Measurements from ENCODE around the gene IRAK4. TPM values are rescaled to one million over a fixed set of nuclear protein-coding genes. Genes with fewer than 3 reads are reported as not detected.

IRAK4 gene
- total RNA-seq, 1 donor from 2014 or later: 23.6 TPM

GRCh38 chr12:43827093-43827492 lies 68.3 kb downstream of the IRAK4 start:
- no peak for TF ChIP-seq CTCF (IDR thresholded peaks at IDR 0.05)
- no peak for TF ChIP-seq EZH2phosphoT487 (IDR thresholded peaks at IDR 0.05)
- TF ChIP-seq EZH2 (IDR thresholded peaks at IDR 0.05): no peak
- H2AFZ ChIP-seq (replicated peaks): no peak overlapping the region
- H3K4me2 ChIP-seq: no peak overlapping the region
- no peak for DNase-seq (ENCODE audit: low spot score)
- no peaks in the 10 kb centered on the region for H3K9me3 ChIP-seq (ENCODE audit: low read depth)
- no peak overlapping the region for H3K4me3 ChIP-seq
- Mint-ChIP-seq H3K4me3 (no peak overlapping the region), H3K36me3 (no peaks in the 10 kb centered on the region), H3K27me3 (ENCODE audit: insufficient read depth, low read depth) (no peaks in the 10 kb centered on the region), H3K9me3 (no peaks in the 10 kb centered on the region), H3K4me1 (no peaks in the 10 kb centered on the region), H3K27ac (no peak overlapping the region)
- H3K27ac ChIP-seq: no peak overlapping the region
- H3K36me3 ChIP-seq: no peaks in the 10 kb centered on the region
- no peaks in the 10 kb centered on the region for H3K4me1 ChIP-seq
- H3F3A ChIP-seq (ENCODE audit: low read depth): no peaks in the 10 kb centered on the region
- no peaks in the 10 kb centered on the region for H3K27me3 ChIP-seq
- H3K79me2 ChIP-seq (ENCODE audit: low read depth): no peaks in the 10 kb centered on the region
- no peaks in the 10 kb centered on the region for H4K20me1 ChIP-seq (ENCODE audit: low read depth)
- H3K9ac ChIP-seq: no peak overlapping the region

- H4K20me1 ChIP-seq (ENCODE audit: low read depth): no peaks in the 10 kb centered on the region
- no peak overlapping the region for H3K4me3 Mint-ChIP-seq
- H3K4me1 ChIP-seq: no peaks in the 10 kb centered on the region
- H3K9me3 ChIP-seq (ENCODE audit: low read depth): no peaks in the 10 kb centered on the region
- H3K27ac ChIP-seq: no peak overlapping the region
- H2AFZ ChIP-seq (replicated peaks): no peak overlapping the region
- no peaks in the 10 kb centered on the region for H3K9me3 Mint-ChIP-seq
- no peaks in the 10 kb centered on the region for H3K36me3 Mint-ChIP-seq
- TF ChIP-seq EZH2phosphoT487 (IDR thresholded peaks at IDR 0.05) (no peak), CTCF (IDR thresholded peaks at IDR 0.05) (no peak), EZH2 (IDR thresholded peaks at IDR 0.05) (no peak)
- no peak overlapping the region for H3K4me3 ChIP-seq
- no peak for DNase-seq (ENCODE audit: low spot score)
- H3K79me2 ChIP-seq (ENCODE audit: low read depth): no peaks in the 10 kb centered on the region
- peaks cover 9% of the 10 kb centered on the region for H3K27me3 Mint-ChIP-seq (ENCODE audit: insufficient read depth, low read depth)
- peaks cover 6% of the 10 kb centered on the region for H3F3A ChIP-seq (ENCODE audit: low read depth)
- H3K27me3 ChIP-seq: peaks cover 45% of the 10 kb centered on the region
- H3K27ac Mint-ChIP-seq: no peak overlapping the region
- no peak overlapping the region for H3K4me2 ChIP-seq
- H3K36me3 ChIP-seq: no peaks in the 10 kb centered on the region
- H3K4me1 Mint-ChIP-seq: peaks cover 11% of the 10 kb centered on the region
- no peak overlapping the region for H3K9ac ChIP-seq
These were observed 73.9 kb downstream of the IRAK4 start for GRCh38 chr12:43832463-43833168.

- H4K20me1 ChIP-seq (ENCODE audit: low read depth): no peaks in the 10 kb centered on the region
- H3K27me3 ChIP-seq: peaks cover 56% of the 10 kb centered on the region
- H3K4me1 Mint-ChIP-seq: peaks cover 11% of the 10 kb centered on the region
- peak overlapping the region; percentile 86 for H3K4me3 Mint-ChIP-seq
- peak overlapping the region; percentile 99 for H2AFZ ChIP-seq (replicated peaks)
- H3K9me3 ChIP-seq (ENCODE audit: low read depth): no peaks in the 10 kb centered on the region
- H3K27me3 Mint-ChIP-seq (ENCODE audit: insufficient read depth, low read depth): peaks cover 9% of the 10 kb centered on the region
- H3K27ac Mint-ChIP-seq: peak overlapping the region; percentile 10
- peak overlapping the region; percentile 99 for H3K4me2 ChIP-seq
- peak overlapping the region; percentile 81 for H3K4me3 ChIP-seq
- no peaks in the 10 kb centered on the region for H3K9me3 Mint-ChIP-seq
- no peaks in the 10 kb centered on the region for H3K4me1 ChIP-seq
- no peaks in the 10 kb centered on the region for H3K36me3 Mint-ChIP-seq
- H3F3A ChIP-seq (ENCODE audit: low read depth): peaks cover 6% of the 10 kb centered on the region
- H3K79me2 ChIP-seq (ENCODE audit: low read depth): no peaks in the 10 kb centered on the region
- TF ChIP-seq EZH2phosphoT487 (IDR thresholded peaks at IDR 0.05) (no peak), CTCF (IDR thresholded peaks at IDR 0.05) (no peak), EZH2 (IDR thresholded peaks at IDR 0.05) (no peak)
- DNase-seq (ENCODE audit: low spot score): no peak
- no peak overlapping the region for H3K27ac ChIP-seq
- no peaks in the 10 kb centered on the region for H3K36me3 ChIP-seq
- no peak overlapping the region for H3K9ac ChIP-seq
These were observed 76.5 kb downstream of the IRAK4 start for GRCh38 chr12:43835264-43835655.

Data from neural progenitor cell (in vitro differentiated cells).